Measurements from ENCODE around the gene REG4.

Gene REG4

GRCh38 chr1:119791377-119791776, 19.9 kb downstream of the REG4 start:
- TF ChIP-seq, protein P1, sequence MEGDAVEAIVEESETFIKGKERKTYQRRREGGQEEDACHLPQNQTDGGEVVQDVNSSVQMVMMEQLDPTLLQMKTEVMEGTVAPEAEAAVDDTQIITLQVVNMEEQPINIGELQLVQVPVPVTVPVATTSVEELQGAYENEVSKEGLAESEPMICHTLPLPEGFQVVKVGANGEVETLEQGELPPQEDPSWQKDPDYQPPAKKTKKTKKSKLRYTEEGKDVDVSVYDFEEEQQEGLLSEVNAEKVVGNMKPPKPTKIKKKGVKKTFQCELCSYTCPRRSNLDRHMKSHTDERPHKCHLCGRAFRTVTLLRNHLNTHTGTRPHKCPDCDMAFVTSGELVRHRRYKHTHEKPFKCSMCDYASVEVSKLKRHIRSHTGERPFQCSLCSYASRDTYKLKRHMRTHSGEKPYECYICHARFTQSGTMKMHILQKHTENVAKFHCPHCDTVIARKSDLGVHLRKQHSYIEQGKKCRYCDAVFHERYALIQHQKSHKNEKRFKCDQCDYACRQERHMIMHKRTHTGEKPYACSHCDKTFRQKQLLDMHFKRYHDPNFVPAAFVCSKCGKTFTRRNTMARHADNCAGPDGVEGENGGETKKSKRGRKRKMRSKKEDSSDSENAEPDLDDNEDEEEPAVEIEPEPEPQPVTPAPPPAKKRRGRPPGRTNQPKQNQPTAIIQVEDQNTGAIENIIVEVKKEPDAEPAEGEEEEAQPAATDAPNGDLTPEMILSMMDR (IDR thresholded peaks at IDR 0.05) = no peak

DNA sequence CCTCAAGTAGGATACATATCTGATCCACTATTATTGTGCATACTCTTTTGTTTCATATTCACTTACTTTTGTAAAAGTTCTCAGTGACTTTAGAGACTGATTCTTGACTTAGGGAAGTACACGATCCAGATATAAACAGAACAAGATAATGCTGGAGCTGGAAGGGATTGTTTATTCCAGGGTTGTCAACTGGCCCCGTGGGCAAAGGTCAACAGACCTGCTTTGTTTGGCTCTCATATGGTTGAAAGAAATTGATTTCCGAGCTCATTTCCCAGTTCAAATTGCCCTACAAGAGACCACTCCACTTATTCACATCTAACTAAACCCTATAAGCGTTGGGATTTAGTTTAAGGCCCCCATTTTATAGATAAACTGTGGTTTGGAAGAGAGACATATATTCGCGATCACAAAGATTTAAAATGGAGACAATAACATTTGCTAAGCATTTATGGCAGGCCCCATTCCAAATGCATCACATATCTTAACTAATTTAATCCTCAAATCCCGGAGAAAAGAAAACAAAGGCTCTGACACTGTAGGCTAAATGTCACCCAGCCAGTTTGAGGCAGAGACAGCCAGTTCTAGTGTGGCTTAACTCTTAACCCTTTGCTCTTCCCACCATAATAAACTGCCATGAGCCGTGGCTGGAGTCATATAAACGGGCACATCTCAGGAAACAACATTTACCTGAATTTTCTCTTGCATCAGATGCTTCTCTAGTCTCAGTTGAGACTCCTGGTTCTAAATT, 20.6 kb downstream of the REG4 start:
- TF ChIP-seq, protein P1 (IDR thresholded peaks at IDR 0.05) = no peak

- TF ChIP-seq, protein P1 (IDR thresholded peaks at IDR 0.05) = no peak
Measured at GRCh38 chr1:119787776-119788175, 23.5 kb downstream of the REG4 start.

GRCh38 chr1:119784191-119784781, 27.0 kb downstream of the REG4 start:
- TF ChIP-seq, protein P1 (IDR thresholded peaks at IDR 0.05) = no peak

DNA sequence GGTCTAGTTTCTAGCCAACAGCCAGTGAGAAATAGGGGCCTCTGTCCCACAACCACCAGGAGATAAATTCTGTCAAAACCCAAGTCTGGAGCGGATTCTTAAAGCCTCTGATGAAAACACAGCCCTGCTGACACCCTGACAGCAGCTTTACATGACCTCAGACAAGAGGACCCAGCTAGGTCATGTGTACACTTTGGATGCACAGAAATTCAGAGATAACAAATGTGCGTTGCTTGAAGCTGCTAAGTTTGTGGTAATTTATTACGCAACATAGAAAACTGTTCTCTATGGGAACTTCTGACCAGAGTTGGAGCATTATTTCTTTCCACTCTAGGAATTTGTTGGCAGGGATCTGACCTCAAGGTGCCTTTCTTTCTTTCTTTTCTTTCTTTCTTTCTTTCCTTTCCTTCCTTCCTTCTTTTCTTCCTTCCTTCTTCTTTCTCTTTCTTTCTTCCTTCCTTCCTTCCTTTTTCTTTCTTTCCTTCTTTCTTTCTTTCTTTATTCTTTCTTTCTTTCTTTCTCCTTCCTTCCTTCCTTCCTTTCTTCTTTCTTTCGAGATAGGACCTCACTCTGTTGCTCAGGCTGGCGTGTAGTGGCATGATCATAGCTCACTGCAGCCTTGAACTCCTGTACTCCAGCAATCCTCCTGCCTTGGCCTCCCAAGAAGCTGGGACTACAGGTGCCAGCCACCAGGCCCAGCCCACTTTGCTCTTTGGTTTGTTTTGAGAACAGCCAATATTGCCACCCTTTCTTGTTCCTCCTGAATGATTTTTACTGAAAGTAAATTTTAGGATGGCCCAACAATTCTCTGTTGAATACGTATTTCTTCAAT, 27.7 kb downstream of the REG4 start:
- TF ChIP-seq, protein P1 (IDR thresholded peaks at IDR 0.05) = no peak

GRCh38 chr1:119782631-119783325, 28.5 kb downstream of the REG4 start:
- TF ChIP-seq, protein P1 (IDR thresholded peaks at IDR 0.05) = no peak

Data from LNCAP (cell line).